ENCODE measurements around the gene KCNK3.
"Not testable (repeated sequence)": the region's sequence is repeated elsewhere in the genome, so short reads cannot be mapped to it uniquely, and the experiment has no call there.

- TF ChIP-seq CTCF (conservative IDR thresholded peaks at IDR 0.05 in 1 of 2, IDR thresholded peaks at IDR 0.05 in 1 of 2; ENCODE audit: extremely low read depth in 1 of 2, insufficient read depth in 1 of 2, low read depth in 1 of 2, low read length in 2 of 2); EZH2 (IDR thresholded peaks at IDR 0.05; ENCODE audit: borderline replicate concordance, low read length): not testable (repeated sequence)
Observed at GRCh38 chr2:26665296-26665695, 27.2 kb upstream of the KCNK3 start.

All from mammary epithelial cell (primary cell).